GM23248 (cell line): ENCODE measurements around the gene SH3RF3.

Source experiments
- EZH2 ChIP-seq: fragments of 200-600 bp; sonication (generic); IDR thresholded peaks from 2 replicates; pipeline ENCODE4 v1.6.1; 2018; ENCODE audit warnings: antibody characterized with exemption, mild to moderate bottlenecking; ENCODE audit not compliant: insufficient read depth, poor library complexity, severe bottlenecking
- EZH2phosphoT487 ChIP-seq: fragments of 200-600 bp; sonication (generic); IDR thresholded peaks from 2 replicates; pipeline ENCODE4 v1.6.1; 2018; ENCODE audit warnings: antibody characterized with exemption, moderate library complexity, mild to moderate bottlenecking, low read depth; ENCODE audit not compliant: insufficient read depth

- no peak for TF ChIP-seq EZH2
- TF ChIP-seq EZH2phosphoT487 = no peak
Observed at GRCh38 chr2:109256111-109256510, 127.1 kb downstream of the SH3RF3 start.
